DMS53 treated with DMSO at 0.1 percent for 48 hours (cell line): ENCODE results near the gene PCDHA7.
"Not testable (repeated sequence)": the region's sequence is repeated elsewhere in the genome, so short reads cannot be mapped to it uniquely, and the experiment has no call there.

Source experiments
- DNase-seq: peaks from one replicate; lab custom pipeline; 2025; ENCODE audit not compliant: unreplicated experiment; lab: John Stamatoyannopoulos, UW

Gene PCDHA7

DNA sequence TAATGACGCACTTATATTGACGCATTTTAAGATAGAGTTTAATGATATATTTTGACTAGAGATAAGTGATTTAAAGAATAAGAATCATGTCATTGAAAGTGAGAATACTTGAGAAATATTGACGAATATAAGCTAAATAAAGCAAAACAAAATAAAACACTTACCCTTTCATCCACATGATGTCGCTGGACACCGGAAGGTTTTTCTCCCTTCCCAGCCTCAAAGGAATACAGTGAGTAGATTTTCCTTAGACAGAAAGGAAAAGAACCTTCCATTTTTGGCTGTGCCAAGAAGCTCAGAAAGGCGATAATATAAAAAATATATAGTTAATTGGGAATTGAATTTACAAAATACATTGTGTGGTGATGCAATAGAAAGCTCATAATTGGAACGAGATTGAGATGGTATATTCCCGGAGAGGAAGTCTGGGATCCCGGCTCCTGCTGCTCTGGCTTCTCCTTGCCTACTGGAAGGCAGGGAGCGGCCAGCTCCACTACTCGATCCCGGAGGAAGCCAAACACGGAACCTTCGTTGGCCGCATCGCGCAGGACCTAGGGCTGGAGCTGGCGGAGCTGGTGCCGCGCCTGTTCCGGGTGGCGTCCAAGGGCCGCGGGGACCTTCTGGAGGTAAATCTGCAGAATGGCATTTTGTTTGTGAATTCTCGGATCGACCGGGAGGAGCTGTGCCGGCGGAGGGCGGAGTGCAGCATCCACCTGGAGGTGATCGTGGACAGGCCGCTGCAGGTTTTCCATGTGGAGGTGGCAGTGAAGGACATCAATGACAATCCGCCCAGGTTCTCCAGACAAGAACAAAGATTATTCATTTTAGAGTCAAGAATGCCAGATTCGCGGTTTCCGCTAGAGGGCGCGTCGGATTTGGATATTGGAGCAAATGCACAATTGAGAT, 12.4 kb upstream of the PCDHA7 start, which contains the start of gene PCDHA5:
PCDHA5 (plus strand) TSS at position 239 of the 906 bp plus-strand sequence.
- peak; percentile 42 for DNase-seq

DNA sequence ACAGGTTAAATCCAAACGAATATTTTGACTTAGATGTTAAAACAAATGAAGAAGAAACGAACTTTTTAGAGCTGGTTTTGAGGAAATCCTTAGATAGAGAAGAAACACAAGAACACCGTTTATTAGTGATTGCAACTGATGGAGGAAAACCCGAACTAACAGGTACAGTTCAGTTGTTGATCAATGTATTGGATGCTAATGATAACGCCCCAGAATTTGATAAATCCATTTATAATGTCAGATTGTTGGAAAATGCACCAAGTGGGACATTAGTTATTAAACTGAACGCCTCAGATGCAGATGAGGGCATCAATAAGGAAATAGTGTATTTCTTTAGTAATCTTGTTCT, 11.8 kb upstream of the PCDHA7 start:
- no peak for DNase-seq

DNA sequence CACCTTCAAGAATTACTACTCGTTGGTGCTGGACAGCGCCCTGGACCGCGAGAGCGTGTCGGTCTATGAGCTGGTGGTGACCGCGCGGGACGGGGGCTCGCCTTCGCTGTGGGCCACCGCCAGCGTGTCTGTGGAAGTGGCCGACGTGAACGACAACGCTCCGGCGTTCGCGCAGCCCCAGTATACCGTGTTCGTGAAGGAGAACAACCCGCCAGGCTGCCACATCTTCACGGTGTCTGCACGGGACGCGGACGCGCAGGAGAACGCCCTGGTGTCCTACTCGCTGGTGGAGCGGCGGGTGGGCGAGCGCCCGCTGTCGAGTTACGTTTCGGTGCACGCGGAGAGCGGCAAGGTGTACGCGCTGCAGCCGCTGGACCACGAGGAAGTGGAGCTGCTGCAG, 11.1 kb upstream of the PCDHA7 start:
- DNase-seq: not testable (repeated sequence)

DNA sequence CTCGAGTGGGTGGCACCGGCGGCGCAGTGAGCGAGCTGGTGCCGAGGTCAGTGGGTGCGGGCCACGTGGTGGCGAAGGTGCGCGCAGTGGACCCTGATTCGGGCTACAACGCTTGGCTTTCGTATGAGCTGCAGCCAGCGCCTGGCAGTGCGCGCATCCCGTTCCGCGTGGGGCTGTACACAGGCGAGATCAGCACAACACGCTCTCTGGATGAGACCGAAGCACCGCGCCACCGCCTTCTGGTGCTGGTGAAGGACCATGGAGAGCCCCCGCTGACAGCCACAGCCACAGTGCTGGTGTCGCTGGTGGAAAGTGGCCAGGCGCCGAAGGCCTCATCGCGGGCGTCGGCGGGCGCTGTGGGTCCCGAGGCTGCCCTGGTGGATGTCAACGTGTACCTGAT, 10.6 kb upstream of the PCDHA7 start:
- DNase-seq: no peak

DNA sequence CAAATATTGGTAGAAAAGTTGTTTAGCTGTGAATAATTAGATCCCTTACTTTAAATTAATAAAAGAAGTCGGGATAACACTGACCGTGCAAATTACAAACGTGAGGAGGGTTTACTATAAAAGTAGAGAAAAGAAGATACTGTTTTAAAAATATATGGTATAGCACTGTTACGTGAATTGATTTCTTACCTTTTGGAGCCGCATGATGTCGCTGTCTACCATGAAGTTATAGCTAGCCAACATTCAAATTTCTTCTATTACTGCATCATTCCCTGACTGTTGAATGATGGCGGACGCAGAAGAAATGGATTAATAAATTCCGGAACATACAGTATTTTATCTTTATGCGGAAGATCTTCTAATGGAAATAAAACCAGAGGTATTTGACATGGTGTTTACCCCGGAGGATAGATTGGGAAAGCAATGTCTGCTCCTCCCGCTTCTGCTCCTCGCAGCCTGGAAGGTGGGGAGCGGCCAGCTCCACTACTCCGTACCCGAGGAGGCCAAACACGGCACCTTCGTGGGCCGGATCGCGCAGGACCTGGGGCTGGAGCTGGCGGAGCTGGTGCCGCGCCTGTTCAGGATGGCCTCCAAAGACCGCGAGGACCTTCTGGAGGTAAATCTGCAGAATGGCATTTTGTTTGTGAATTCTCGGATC, 6.2 kb upstream of the PCDHA7 start, which contains the start of gene PCDHA6:
PCDHA6 (plus strand) TSS at position 257 of the 658 bp plus-strand sequence; CDS start at position 389, 132 bp downstream.
- peak; percentile 38 for DNase-seq

DNA sequence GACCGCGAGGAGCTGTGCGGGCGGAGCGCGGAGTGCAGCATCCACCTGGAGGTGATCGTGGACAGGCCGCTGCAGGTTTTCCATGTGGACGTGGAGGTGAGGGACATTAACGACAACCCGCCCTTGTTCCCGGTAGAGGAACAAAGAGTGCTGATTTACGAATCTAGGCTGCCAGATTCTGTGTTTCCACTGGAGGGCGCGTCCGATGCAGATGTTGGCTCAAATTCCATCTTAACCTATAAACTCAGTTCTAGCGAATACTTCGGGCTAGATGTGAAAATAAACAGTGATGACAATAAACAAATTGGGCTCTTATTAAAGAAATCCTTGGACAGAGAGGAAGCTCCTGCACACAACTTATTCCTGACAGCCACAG, 5.7 kb upstream of the PCDHA7 start:
- DNase-seq: no peak

DNA sequence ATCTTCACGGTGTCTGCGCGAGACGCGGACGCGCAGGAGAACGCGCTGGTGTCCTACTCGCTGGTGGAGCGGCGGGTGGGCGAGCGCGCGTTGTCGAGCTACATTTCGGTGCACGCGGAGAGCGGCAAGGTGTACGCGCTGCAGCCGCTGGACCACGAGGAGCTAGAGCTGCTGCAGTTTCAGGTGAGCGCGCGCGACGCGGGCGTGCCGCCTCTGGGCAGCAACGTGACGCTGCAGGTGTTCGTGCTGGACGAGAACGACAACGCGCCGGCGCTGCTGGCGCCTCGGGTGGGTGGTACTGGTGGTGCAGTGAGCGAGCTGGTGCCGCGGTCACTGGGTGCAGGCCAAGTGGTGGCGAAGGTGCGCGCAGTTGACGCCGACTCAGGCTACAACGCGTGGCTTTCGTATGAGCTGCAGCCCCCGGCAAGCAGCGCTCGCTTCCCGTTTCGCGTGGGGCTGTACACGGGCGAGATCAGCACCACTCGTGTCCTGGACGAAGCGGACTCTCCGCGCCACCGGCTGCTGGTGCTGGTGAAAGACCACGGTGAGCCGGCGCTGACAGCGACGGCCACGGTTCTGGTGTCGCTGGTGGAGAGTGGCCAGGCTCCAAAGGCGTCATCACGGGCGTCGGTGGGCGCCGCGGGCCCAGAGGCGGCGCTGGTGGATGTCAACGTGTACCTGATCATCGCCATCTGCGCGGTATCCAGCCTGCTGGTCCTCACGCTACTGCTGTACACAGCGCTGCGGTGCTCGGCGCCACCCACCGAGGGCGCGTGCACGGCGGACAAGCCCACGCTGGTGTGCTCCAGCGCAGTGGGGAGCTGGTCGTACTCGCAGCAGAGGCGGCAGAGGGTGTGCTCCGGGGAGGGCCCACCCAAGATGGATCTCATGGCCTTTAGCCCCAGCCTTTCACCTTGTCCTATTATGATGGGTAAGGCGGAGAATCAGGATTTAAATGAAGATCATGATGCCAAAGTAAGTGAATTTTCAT, 4.3 kb upstream of the PCDHA7 start:
- DNase-seq: not testable (repeated sequence)

DNA sequence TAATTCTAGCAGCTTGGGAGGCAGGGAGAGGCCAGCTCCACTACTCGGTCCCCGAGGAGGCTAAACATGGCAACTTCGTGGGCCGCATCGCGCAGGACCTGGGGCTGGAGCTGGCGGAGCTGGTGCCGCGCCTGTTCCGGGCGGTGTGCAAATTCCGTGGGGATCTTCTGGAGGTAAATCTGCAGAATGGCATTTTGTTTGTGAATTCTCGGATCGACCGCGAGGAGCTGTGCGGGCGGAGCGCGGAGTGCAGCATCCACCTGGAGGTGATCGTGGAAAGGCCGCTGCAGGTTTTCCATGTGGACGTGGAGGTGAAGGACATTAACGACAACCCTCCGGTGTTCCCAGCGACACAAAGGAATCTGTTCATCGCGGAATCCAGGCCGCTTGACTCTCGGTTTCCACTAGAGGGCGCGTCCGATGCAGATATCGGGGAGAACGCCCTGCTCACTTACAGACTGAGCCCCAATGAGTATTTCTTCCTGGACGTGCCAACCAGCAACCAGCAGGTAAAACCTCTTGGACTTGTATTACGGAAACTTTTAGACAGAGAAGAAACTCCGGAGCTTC, 455 bp downstream of the PCDHA7 start:
- DNase-seq: peak; percentile 22

DNA sequence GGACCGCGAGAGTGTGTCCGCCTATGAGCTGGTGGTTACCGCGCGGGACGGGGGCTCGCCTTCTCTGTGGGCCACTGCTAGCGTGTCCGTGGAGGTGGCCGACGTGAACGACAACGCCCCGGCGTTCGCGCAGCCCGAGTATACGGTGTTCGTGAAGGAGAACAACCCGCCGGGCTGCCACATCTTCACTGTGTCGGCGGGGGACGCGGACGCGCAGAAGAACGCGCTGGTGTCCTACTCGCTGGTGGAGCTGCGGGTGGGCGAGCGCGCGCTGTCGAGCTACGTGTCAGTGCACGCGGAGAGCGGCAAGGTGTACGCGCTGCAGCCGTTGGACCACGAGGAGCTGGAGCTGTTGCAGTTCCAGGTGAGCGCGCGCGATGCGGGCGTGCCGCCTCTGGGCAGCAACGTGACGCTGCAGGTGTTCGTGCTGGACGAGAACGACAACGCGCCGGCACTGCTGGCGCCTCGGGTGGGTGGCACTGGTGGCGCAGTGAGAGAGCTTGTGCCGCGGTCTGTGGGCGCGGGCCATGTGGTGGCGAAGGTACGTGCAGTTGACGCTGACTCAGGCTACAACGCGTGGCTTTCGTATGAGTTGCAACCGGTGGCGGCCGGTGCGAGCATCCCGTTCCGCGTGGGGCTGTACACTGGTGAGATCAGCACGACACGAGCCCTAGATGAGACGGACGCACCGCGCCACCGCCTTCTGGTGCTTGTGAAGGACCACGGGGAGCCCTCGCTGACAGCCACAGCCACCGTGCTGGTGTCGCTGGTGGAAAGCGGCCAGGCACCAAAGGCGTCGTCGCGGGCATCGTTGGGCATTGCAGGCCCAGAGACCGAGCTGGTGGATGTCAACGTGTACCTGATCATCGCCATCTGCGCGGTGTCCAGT, 1.8 kb downstream of the PCDHA7 start:
- DNase-seq: no peak

DNA sequence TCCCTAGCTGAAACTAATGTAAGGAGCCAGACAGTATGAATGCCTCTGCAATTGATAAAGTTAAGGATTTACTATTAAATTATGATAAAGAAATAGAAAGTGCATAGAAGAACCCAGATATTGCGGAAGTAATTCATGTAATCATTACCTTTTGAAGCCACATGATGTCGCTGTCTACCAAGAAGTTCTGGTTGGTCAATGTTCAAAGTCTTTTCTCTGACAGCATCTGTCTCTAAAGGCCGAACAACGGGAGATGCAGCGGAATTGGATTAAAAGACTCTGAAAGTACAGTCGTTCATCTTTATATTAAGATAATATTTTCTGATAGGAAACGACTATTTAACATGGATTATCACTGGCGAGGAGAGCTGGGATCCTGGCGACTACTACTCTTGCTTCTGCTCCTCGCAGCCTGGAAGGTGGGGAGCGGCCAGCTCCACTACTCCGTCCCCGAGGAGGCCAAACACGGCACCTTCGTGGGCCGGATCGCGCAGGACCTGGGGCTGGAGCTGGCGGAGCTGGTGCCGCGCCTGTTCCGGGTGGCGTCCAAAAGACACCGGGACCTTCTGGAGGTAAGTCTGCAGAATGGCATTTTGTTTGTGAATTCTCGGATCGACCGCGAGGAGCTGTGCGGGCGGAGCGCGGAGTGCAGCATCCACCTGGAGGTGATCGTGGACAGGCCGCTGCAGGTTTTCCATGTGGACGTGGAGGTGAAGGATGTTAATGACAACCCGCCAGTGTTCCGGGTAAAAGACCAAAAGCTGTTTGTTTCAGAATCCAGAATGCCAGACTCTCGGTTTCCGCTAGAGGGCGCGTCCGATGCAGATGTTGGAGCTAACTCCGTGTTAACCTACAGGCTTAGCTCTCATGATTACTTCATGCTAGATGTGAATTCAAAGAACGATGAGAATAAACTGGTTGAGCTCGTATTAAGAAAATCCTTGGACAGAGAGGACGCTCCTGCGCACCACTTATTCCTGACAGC, 7.2 kb downstream of the PCDHA7 start, which contains the start of gene PCDHA8:
PCDHA8 (plus strand) TSS at position 210 of the 985 bp plus-strand sequence; CDS start at position 345, 135 bp downstream.
- DNase-seq: peak; percentile 70

DNA sequence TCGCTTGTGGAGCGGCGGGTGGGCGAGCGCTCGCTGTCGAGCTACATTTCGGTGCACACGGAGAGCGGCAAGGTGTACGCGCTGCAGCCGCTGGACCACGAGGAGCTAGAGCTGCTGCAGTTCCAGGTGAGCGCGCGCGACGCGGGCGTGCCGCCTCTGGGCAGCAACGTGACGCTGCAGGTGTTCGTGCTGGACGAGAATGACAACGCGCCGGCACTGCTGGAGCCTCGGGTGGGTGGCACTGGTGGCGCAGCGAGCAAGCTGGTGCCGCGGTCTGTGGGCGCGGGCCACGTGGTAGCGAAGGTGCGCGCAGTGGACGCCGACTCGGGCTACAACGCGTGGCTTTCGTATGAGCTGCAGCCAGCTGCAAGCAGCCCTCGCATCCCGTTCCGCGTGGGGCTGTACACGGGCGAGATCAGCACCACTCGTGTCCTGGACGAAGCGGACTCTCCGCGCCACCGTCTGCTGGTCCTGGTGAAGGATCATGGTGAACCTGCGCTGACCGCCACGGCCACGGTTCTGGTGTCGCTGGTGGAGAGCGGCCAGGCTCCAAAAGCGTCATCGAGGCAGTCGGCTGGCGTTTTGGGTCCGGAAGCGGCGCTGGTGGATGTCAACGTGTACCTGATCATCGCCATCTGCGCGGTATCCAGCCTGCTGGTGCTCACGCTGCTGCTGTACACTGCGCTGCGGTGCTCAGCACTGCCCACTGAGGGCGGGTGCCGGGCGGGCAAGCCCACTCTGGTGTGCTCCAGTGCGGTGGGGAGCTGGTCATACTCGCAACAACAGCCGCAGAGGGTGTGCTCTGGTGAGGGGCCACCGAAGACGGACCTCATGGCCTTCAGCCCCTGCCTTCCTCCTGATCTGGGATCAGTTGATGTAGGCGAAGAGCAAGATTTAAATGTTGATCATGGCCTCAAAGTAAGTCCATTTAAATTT, 9.0 kb downstream of the PCDHA7 start:
- no peak for DNase-seq

DNA sequence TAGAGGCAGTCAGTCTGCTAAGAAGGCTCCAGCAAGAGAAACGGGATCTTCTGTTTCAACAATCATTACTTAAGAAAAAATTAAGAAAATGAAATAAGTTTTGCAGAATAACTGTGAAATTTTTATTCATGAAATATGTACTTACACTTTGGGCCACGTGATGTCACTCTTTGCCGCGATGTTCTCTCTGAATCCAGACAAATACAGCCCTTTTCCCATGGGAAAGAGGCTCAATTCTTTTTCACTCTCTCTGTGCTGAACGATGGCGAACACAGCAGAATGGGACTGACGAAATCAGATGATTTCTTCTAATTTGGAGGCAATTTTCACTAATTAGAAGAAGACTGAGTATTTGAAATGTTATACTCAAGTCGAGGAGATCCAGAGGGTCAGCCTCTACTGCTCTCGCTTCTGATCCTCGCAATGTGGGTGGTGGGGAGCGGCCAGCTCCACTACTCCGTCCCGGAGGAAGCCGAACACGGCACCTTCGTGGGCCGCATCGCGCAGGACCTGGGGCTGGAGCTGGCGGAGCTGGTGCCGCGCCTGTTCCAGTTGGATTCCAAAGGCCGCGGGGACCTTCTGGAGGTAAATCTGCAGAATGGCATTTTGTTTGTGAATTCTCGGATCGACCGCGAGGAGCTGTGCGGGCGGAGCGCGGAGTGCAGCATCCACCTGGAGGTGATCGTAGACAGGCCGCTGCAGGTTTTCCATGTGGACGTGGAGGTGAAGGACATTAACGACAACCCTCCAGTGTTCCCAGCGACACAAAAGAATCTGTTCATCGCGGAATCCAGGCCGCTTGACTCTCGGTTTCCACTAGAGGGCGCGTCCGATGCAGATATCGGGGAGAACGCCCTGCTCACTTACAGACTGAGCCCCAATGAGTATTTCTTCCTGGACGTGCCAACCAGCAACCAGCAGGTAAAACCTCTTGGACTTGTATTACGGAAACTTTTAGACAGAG, 14.4 kb downstream of the PCDHA7 start, which contains the start of gene PCDHA9:
PCDHA9 (plus strand) TSS at position 244 of the 964 bp plus-strand sequence; CDS start at position 358, 114 bp downstream.
- not testable (repeated sequence) for DNase-seq

DNA sequence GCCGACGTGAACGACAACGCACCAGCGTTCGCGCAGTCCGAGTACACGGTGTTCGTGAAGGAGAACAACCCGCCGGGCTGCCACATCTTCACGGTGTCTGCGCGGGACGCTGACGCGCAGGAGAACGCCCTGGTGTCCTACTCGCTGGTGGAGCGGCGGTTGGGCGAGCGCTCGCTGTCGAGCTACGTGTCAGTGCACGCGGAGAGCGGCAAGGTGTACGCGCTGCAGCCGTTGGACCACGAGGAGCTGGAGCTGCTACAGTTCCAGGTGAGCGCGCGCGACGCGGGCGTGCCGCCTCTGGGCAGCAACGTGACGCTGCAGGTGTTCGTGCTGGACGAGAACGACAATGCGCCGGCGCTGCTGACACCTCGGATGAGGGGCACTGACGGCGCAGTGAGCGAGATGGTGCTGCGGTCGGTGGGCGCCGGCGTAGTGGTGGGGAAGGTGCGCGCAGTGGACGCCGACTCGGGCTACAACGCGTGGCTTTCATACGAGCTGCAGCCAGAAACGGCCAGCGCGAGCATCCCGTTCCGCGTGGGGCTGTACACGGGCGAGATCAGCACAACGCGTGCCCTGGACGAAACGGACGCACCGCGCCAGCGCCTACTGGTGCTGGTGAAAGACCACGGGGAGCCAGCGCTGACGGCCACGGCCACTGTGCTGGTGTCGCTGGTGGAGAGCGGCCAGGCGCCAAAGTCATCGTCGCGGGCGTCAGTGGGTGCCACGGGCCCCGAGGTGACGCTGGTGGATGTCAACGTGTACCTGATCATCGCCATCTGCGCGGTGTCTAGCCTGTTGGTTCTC, 16.0 kb downstream of the PCDHA7 start:
- DNase-seq: not testable (repeated sequence)

DNA sequence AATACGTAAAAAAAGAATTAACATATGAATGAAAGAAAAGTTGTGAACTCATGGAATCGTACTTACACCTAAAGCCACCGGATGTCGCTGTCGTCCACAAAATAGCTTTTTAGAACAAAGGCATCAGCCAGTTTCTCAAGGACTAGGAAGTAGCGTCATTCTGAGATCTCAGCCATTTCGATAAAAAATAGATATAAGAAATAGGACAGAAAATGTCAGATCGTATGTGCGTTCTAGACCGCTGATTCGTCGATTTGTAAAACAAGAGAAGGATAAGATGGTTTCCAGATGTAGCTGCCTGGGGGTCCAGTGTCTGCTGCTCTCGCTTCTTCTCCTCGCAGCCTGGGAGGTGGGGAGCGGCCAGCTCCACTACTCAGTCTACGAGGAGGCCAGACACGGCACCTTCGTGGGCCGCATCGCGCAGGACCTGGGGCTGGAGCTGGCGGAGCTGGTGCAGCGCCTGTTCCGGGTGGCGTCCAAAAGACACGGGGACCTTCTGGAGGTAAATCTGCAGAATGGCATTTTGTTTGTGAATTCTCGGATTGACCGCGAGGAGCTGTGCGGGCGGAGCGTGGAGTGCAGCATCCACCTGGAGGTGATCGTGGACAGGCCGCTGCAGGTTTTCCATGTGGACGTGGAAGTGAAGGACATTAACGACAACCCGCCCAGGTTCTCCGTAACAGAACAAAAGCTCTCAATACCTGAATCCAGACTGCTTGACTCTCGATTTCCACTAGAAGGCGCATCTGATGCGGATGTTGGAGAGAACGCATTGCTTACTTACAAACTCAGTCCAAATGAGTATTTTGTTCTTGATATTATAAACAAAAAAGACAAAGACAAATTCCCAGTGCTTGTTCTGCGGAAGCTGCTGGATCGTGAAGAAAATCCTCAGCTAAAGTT, 22.0 kb downstream of the PCDHA7 start, which contains the start of gene PCDHA10:
PCDHA10 (plus strand) TSS at position 126 of the 903 bp plus-strand sequence; CDS start at position 278, 152 bp downstream.
- peak; percentile 55 for DNase-seq
